Lower leg skin (tissue), 3 donors: ENCODE data around the gene UGT1A6.

Source experiments
- POLR2A ChIP-seq, 2 donors: fragments of 450-650 bp; IDR thresholded peaks; one replicate each; pipeline ENCODE4 v1.6.1; 2016 to 2017; ENCODE audit warnings: antibody characterized with exemption in 2 of 2, mild to moderate bottlenecking in 1 of 2, moderate library complexity in 1 of 2
- TF ChIP-seq, protein P1 (sequence below), 3 donors: fragments of 450-650 bp; IDR thresholded peaks; one replicate each; pipeline ENCODE4 v1.5.1; 2016; ENCODE audit warnings: antibody characterized with exemption in 3 of 3, mild to moderate bottlenecking in 3 of 3, moderate library complexity in 2 of 3

DNA sequence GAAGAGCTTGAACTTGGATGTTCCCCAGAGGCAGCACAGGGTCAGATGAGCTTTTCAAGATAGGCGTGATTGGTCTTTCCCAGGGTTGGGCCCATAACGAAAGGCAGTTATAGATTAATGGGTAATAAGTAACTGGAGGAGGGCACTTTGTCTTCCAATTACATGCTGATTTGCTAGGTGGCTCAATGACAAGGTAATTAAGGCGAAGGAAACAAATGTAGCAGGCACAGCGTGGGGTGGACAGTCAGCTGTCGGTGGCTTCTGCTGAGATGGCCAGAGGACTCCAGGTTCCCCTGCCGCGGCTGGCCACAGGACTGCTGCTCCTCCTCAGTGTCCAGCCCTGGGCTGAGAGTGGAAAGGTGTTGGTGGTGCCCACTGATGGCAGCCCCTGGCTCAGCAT, 25.9 kb downstream of the UGT1A6 start, which contains the start of gene UGT1A4:
- TF ChIP-seq, protein P1, sequence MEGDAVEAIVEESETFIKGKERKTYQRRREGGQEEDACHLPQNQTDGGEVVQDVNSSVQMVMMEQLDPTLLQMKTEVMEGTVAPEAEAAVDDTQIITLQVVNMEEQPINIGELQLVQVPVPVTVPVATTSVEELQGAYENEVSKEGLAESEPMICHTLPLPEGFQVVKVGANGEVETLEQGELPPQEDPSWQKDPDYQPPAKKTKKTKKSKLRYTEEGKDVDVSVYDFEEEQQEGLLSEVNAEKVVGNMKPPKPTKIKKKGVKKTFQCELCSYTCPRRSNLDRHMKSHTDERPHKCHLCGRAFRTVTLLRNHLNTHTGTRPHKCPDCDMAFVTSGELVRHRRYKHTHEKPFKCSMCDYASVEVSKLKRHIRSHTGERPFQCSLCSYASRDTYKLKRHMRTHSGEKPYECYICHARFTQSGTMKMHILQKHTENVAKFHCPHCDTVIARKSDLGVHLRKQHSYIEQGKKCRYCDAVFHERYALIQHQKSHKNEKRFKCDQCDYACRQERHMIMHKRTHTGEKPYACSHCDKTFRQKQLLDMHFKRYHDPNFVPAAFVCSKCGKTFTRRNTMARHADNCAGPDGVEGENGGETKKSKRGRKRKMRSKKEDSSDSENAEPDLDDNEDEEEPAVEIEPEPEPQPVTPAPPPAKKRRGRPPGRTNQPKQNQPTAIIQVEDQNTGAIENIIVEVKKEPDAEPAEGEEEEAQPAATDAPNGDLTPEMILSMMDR (IDR thresholded peaks at IDR 0.05), result no peak
- TF ChIP-seq POLR2A (IDR thresholded peaks at IDR 0.05), result no peak
